ENCODE data around the gene PDHA1. TPM values are rescaled to one million over a fixed set of nuclear protein-coding genes. Genes with fewer than 3 reads are reported as not detected.

Gene PDHA1
- total RNA-seq, 4 donors from 2014 or later, result 45.7 to 137 (median 78.8) TPM

DNA sequence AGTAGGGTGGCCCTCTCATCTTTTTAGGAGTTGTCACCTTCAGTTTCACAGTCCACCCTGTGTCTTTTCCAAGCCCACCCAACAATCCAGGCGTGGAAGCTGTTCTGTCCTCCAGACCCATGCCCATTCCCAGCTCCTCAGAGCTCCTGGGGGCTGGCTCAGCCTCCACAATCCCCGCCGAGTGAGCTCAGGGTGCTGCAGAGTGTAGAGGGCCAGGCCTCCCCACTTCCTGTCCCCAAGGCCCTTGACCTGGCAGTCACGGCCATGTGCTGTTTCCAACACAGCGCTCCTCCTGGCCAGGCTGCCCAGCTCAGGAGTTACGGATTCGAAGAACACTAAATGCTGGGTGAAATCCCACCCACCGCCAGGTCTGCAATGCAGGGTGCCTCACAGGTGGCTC is 31.8 kb downstream of the PDHA1 start:
- H3K4me3 ChIP-seq, result no peak overlapping the region
- intact Hi-C loops (cut with DNase I), result loop anchor here (10.0 kb wide), 2 partner anchors 169 to 519 kb away; no protein-coding TSS in a partner anchor

DNA sequence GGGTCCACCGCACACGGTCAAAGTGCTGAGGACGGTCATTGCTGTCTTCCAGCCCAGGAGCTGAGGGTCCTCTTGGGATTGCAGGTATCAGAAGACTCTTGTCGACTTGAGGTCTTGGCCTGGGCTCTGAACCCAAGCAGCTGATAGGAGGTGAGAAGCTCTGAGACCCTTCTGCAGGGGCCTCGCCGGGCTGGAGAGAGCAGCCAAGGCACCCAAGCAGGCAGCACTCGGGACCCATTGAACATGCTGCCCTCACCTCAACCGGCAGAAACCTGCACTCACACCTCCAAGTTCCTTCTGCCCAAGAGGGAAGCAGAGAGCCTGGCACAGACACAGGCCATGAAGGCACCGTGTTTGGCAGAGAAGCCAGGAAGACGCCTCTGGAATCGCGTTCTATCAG is 34.1 kb downstream of the PDHA1 start:
- DNase-seq (ENCODE audit: extremely low spot score), result no peak
- intact Hi-C loops (cut with DNase I), result loop anchor here (10.0 kb wide), 2 partner anchors 167 to 517 kb away; no protein-coding TSS in a partner anchor

More for the DNA sequence above, 31.8 kb downstream of the PDHA1 start:
- TF ChIP-seq POLR2A (IDR thresholded peaks at IDR 0.05; ENCODE audit: low read depth) (no peak), POLR2AphosphoS5 (IDR thresholded peaks at IDR 0.05) (no peak), EP300 (IDR thresholded peaks at IDR 0.05) (no peak)
- TF ChIP-seq, protein P1, sequence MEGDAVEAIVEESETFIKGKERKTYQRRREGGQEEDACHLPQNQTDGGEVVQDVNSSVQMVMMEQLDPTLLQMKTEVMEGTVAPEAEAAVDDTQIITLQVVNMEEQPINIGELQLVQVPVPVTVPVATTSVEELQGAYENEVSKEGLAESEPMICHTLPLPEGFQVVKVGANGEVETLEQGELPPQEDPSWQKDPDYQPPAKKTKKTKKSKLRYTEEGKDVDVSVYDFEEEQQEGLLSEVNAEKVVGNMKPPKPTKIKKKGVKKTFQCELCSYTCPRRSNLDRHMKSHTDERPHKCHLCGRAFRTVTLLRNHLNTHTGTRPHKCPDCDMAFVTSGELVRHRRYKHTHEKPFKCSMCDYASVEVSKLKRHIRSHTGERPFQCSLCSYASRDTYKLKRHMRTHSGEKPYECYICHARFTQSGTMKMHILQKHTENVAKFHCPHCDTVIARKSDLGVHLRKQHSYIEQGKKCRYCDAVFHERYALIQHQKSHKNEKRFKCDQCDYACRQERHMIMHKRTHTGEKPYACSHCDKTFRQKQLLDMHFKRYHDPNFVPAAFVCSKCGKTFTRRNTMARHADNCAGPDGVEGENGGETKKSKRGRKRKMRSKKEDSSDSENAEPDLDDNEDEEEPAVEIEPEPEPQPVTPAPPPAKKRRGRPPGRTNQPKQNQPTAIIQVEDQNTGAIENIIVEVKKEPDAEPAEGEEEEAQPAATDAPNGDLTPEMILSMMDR (IDR thresholded peaks at IDR 0.05), result no peak
- no peaks in the 10 kb centered on the region for H3K36me3 ChIP-seq
- H3K9me3 ChIP-seq, result no peaks in the 10 kb centered on the region
- 78% methylated on average over 8 of the region's 8 CpGs for WGBS
- DNase-seq (ENCODE audit: extremely low spot score), result no peak
- H3K4me1 ChIP-seq, result peaks cover 0 to 13% (median 12%) of the 10 kb centered on the region in 4 donors
- H3K27ac ChIP-seq (replicated peaks in 1 of 4), result no peak overlapping the region
- no peaks in the 10 kb centered on the region for H3K27me3 ChIP-seq

DNA sequence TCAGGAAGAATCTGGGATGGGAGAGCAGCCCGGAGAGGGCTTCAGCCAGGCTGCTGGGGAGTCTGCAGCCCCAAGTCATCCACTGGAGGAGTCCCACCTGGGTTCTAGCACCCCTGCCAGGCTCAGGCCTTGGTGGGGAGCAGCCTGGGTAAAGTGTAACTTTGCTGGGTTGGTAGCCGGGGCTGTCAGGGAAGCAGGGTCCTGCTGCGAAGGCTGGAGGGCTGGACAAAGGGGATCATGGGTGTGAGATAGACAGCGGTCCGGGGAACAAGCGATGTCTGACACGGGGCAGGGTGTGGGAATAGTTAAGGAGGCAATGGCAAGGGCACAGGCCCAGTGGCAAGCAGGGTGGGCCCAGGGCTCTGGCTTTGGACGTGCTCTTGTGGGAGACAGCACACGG is 37.6 kb downstream of the PDHA1 start:
- WGBS, result 86% methylated on average over 9 of the region's 9 CpGs
- no peak overlapping the region for H3K4me3 ChIP-seq
- H3K4me1 ChIP-seq, result no peaks in the 10 kb centered on the region
- no peak for DNase-seq (ENCODE audit: extremely low spot score)
- H3K27ac ChIP-seq (replicated peaks in 1 of 4), result no peak overlapping the region
- intact Hi-C loops (cut with DNase I), result no loop called here
- no peaks in the 10 kb centered on the region for H3K36me3 ChIP-seq
- TF ChIP-seq POLR2A (IDR thresholded peaks at IDR 0.05; ENCODE audit: low read depth) (no peak), EP300 (IDR thresholded peaks at IDR 0.05) (no peak), POLR2AphosphoS5 (IDR thresholded peaks at IDR 0.05) (no peak)
- TF ChIP-seq, protein P1 (IDR thresholded peaks at IDR 0.05), result no peak
- peaks cover 0 to 10% (median 0%) of the 10 kb centered on the region in 4 donors for H3K9me3 ChIP-seq
- no peaks in the 10 kb centered on the region for H3K27me3 ChIP-seq

More for the DNA sequence above, 34.1 kb downstream of the PDHA1 start:
- Histone ChIP-seq H3K9me3 (no peaks in the 10 kb centered on the region), H3K36me3 (no peaks in the 10 kb centered on the region), H3K27me3 (no peaks in the 10 kb centered on the region), H3K4me3 (no peak overlapping the region), H3K4me1 (peaks cover 0 to 9% (median 8%) of the 10 kb centered on the region in 4 donors), H3K27ac (replicated peaks in 1 of 4) (no peak overlapping the region)
- WGBS, result 86% methylated on average over 11 of the region's 12 CpGs
- TF ChIP-seq, protein P1 (IDR thresholded peaks at IDR 0.05), result no peak
- TF ChIP-seq EP300 (IDR thresholded peaks at IDR 0.05), result no peak
- no peak for TF ChIP-seq POLR2AphosphoS5 (IDR thresholded peaks at IDR 0.05)
- no peak for TF ChIP-seq POLR2A (IDR thresholded peaks at IDR 0.05; ENCODE audit: low read depth)

DNA sequence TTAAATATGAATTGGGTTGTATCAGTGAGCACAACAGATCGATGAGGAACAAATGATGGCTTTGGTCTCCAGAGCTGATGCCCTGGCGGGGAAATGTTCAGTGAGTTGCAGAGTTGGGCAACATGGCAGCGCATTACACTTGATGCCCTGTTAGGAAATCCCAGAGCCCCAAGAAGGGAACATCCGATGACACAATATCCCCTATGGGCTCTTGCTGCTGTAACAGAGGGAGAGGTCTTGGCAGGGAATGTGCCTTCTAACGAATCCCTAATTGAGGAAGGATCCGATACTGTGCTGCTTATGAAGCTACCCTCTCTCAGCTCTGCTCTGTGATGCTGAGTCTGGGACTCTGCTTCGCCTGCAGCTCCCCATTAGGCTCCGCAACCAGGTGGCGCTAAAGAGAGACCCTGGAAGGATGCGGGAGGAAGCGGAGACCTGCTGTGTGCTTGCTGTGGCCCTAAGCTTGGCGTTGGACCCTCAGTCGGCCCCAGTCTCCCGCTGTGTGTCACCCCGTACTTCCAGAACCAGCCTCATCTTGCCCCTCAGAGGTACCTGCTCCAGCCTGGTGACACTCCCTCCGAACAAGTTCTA is 38.9 kb downstream of the PDHA1 start:
- intact Hi-C loops (cut with DNase I), result no loop called here
- 33% methylated on average over 16 of the region's 16 CpGs for WGBS
- H3K27ac ChIP-seq (replicated peaks in 1 of 4), result no peak overlapping the region
- H3K4me3 ChIP-seq, result no peak overlapping the region
- H3K36me3 ChIP-seq, result no peaks in the 10 kb centered on the region
- H3K27me3 ChIP-seq, result peaks cover 0 to 1% (median 0%) of the 10 kb centered on the region in 4 donors
- no peak for DNase-seq (ENCODE audit: extremely low spot score)
- H3K9me3 ChIP-seq, result peaks cover 0 to 10% (median 0%) of the 10 kb centered on the region in 4 donors
- TF ChIP-seq, protein P1 (IDR thresholded peaks at IDR 0.05), result peak in 2 of 3 experiments; percentile 21 to 42
- no peak for TF ChIP-seq POLR2A (IDR thresholded peaks at IDR 0.05; ENCODE audit: low read depth)
- H3K4me1 ChIP-seq, result no peaks in the 10 kb centered on the region

All from esophagus muscularis mucosa (tissue), 4 donors.